GM21723 (cell line): ENCODE data around the gene BRD4.

Experiments
- ATAC-seq: cut with Tn5 transposase; IDR thresholded peaks from one replicate; pipeline ENCODE4 v1.9.1; 2021; ENCODE audit warnings: mild to moderate bottlenecking, moderate library complexity; ENCODE audit not compliant: unreplicated experiment

The BRD4 gene

GRCh38 chr19:15291548-15292021 is 40.8 kb downstream of the BRD4 start:
- ATAC-seq, result no peak

GRCh38 chr19:15291089-15291488 is 41.2 kb downstream of the BRD4 start:
- no peak for ATAC-seq

DNA sequence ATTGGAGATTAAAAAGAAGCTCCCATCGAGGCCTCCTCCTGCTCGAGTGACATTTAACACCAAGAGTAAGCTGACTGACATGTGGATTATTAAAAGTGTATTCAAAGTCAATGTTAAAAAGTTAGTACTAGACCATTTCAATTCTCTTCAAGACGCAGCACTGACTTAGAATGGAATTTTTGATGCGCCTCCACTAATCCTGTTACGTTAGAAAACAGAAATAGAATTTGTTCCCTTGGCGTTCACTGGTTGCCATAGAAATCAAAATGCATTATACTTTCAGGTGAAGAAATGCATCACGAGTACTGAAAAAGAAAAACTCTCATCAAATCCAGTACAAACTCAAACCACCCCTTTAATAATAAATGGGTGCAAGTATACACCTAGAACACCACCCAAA is 42.2 kb downstream of the BRD4 start:
- no peak for ATAC-seq

GRCh38 chr19:15289673-15290072 is 42.7 kb downstream of the BRD4 start:
- no peak for ATAC-seq

DNA sequence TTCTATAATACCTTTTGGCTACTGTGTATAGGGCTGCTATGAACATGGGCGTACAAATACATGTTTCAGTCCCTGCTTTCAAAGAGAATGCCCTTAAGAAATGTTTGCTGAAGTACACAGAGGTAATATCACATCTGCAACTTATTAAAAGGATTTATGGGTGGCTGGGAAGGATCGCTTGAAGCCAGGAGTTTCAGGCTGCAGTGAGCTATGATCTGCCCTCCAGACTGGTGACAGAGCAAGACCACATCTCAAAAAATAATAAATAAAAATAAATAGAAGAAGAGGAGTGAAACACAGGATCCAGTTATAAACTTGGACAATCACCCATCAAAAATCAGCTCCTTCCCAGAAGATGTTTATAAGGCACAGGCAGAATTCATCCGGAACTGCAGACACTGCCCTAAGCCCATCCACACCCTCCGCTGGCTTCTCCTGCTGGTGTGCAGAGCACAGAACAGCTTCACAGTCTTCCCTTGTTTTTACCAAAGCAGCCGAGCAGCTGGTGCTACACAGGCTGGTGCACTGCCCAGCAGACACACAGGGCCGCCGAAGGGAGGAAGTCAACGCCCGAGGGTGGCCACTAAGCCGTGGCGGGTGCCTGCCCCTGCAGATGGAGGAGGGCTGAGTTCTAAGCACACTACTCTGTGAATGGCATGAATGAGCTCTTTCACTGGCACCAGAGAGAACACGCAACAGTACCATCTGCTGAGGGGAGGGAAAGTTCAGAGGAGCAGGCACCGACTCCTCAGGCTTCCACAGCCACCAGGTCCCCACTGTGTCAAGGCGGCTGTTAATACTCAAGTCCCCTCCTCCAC is 44.0 kb downstream of the BRD4 start:
- ATAC-seq, result no peak

- no peak for ATAC-seq
Measured at GRCh38 chr19:15287496-15287895, 44.8 kb downstream of the BRD4 start.

DNA sequence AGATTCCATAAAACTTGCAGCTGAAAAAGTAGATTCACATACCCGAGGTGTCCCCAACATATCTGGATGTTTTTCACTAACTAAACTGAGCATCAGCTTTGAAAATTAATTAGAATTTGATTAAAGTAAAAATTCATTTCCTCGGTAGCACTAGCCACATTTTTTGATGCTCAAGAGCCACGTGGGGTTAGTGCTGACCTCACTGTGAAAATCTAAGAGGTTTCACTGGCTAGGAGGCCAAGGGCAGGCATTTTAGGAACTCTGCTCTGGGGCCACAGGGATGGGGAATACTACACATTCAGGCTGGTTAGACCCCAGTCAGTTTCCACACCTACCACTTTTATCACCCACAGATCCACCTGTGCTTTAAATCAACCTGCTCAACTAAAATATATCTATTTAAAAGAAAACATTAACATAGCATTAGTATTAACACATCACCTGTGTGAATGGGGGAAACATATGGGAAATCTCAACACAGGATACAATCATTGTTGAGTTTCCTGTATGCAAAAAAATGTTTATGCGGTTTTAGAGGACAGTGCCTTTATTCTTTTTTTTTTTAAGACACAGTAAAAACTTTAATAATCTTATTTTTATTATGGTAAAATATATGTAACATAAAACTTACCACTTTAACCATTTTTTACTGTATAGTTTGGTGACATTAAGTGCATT is 45.5 kb downstream of the BRD4 start:
- no peak for ATAC-seq

GRCh38 chr19:15285896-15286591 is 46.3 kb downstream of the BRD4 start:
- no peak for ATAC-seq

GRCh38 chr19:15284896-15285295 is 47.4 kb downstream of the BRD4 start:
- no peak for ATAC-seq

GRCh38 chr19:15284091-15284490 is 48.2 kb downstream of the BRD4 start:
- ATAC-seq, result no peak

DNA sequence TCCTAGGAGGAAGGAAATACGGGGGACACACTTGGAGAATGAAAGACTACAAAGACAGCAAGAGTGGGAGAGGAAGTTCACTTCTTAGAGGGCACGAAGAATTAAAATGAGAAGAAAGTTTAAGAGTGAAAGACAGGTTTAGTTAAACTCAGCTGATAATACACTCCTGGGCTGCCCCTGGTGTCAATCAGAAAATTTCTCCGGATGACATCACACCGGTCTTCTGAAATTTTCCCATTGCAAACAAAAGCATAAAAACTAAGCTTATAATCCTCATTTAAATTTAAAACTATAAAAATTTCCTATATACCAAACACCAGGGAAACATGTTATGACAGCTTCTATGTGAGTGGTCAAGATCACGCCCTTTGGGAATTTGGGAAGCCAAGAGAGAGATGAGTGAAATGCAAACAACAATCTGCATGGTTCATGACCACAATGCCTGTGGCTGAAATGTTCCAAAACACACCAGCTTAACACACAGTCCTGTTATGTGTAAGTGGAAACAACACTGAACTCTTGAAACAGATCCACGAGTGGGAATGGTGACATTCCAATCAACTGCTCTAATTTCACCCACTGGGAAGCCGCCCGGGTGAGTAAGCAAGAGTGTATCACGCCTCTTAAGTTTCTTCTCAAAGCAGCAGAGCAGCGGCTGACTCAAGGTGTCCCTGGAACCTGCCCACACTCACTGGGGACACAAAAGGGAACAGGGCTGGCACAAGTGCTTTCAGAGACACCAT is 49.0 kb downstream of the BRD4 start:
- no peak for ATAC-seq

DNA sequence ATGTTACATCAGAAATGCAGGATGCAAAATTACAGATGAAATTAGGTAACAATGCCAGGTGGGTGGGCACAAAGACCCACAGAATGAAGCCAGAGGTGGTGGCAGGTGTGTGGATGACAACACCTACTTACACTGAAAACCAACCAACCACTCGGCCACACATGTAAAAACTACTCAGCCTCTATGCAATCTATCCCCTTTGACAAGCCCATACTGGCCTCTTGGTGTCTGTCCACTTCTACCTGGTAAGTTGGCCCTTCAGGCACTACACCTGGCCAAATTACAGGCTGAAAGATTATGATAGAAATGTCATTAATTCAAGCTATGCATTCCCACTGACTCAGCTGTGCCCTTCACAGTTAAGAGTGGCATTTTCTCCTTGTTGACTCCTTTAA is 50.0 kb downstream of the BRD4 start:
- no peak for ATAC-seq

DNA sequence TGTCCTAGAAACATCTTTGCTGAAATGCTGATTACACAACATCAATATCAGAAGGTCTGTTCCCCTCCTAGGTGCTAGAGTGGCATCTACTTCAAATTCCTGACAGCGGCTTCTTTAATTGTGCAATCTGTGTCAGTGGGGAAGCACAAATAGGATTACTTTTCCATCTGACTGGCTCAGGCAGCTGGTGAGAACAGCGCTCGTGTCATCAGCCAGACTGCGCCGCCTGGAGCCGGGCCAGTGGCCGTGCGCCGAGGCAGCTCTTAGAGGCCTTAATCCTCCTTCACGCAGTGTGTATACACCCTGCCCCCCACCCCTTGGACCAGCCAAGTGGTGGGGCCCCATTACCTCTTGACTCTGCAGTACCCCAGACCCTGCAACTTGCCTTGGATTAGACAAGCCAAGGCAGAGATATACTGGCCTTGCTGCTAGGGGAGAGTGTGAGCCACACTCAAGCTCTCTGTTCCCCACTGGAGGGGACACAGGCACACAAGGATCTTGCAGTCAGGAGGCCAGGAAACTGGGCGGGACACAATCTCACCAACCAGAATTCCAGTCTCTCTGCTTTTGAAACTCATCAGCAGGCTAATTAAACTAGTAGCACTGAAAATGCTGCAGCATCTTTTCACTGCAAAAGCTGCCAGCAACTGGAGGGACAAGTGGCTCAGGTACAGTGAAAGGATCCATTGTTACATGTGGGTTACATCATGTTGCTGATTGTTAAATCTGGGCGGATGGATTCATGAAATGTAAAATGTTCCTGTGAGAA is 51.2 kb downstream of the BRD4 start:
- no peak for ATAC-seq

DNA sequence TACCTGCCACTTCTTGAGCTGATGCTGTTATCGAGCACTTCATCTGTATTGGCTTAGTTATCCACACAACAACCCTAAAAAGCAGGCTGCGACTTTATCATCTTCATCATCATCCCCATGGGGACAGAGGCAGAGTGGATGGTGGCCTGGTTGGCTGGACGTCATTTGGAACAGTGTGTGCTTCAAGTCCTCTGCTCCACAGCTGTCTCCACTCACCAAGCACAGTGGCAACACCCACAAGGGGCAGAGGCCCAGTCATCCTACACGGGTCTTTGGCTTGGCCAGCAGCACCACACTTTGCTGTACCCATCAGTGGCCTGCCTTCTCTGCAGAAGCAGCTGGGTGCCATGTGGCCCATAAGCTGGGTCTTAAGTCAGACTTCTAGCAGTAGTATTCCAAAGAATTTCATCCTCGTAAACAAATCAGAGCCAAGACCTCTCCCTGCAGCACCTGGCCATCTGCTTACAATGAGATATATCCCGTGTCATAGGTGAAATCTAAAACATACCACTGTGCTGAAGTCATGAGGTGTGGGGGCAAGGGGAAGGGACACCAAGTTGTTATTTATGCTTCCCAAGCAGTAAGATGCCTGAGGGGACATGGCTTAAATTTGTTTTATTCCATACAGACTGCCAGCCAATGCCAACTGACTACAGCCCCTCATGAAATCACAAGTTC is 52.2 kb downstream of the BRD4 start:
- ATAC-seq, result no peak

DNA sequence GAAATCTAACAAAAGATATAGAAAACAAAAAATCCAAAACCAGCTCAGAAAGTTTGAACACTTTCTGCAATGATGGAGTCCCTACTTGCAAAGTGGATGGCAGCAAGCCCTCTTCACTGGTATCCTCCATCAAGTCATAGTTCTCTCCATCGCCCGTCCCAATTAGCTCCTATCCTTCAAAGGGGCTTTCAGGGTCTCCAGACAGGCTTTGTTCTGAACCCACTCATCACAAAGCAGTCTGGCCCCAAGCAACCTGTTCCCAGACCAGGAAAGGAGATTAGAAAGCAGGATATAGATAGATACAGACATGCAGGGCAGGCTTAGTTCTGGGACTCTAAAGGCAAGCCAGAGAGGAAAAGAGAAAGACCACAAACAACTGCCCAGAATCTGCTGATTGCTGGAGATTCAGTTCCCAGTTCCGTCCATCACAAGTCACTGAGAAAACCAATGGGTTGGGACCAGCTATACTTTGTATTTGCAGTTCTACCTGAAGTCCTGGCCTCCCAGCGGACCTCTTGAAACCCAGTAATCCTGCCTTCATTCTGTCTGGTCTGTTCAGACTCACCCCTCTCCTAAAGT is 52.9 kb downstream of the BRD4 start:
- no peak for ATAC-seq

DNA sequence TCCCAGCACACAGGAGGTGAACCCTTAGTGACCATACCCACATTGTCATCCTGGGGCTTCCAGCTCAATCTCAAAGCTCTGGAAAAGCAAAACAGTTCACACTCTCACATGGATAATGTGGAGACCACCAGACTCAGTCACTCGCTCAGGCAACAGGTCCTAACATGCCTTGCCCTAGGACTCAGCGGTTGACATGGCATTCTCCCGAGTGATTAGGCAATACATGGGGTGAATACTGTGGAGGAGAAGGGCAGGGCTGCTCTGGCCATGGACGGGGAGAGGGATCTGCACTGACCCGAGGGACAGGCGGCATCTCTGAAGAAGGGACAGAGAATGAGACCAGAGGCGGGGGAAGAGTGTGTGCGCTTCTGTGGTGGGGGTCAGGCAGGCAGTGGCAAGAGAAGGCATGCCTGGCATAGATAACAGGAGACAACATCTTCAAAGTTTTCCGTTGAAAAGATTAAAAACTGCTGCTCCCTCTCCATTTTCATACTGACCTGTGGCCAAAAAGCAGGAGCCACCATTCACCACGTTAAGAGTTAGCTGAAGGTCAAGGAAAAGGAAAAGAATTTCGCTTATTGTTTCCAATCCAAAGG is 55.6 kb downstream of the BRD4 start:
- no peak for ATAC-seq

DNA sequence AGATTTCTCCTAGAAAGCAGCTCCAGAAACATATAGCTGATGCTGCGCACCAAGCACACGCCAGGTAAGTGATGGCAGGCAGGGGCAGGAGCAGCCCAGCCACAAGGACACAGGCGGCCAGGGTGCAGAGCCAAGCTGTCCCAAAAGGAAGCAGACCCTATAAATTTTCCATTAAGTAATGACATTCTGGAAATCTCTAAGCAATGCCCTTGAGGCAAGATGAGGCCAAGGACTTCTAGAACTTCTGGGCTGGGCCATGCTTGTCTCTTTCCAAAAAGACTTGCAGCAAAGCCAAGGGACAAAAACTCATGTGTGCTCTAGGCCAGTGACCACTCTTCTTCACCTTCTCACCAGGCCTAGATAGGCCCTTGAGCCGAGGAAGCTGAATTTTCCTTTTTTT is 57.9 kb downstream of the BRD4 start:
- no peak for ATAC-seq

DNA sequence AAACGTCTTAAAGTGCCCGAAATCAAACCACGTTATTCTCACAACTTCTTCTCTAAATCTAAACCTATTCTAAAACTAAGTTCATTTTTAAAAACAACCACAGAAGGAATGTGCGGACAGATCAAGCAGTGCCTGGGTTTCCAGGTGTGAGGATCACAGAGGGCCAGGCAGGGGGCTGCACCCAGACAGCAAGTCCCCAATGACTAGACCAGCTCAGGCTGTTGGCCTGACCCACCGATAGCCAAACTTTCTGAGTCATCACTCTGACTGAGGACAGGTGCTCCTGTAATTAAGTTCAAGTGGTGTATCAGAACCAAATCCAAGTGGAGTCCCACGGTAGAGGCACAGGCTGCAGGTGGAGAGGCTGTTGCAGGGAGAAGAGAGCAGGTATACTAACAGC is 62.5 kb downstream of the BRD4 start:
- no peak for ATAC-seq

GRCh38 chr19:15268928-15269253 is 63.4 kb downstream of the BRD4 start:
- ATAC-seq, result no peak
